Measurements from ENCODE around the gene PITPNC1. TPM values are rescaled to one million over a fixed set of nuclear protein-coding genes. Genes with fewer than 3 reads are reported as not detected.

PITPNC1 gene
- total and polyA plus RNA-seq, 11 donors = 7.0 to 20.8 (median 11.3) TPM

GRCh38 chr17:67487506-67487905 lies 110.4 kb downstream of the PITPNC1 start:
- H3K9me3 ChIP-seq = no peaks in the 10 kb centered on the region
- 86 to 91% (median 87%) methylated on average over 7 of the region's 7 CpGs for WGBS, 4 donors
- ATAC-seq = no peak
- no peaks in the 10 kb centered on the region for H3K27me3 ChIP-seq
- TF ChIP-seq, protein P1, sequence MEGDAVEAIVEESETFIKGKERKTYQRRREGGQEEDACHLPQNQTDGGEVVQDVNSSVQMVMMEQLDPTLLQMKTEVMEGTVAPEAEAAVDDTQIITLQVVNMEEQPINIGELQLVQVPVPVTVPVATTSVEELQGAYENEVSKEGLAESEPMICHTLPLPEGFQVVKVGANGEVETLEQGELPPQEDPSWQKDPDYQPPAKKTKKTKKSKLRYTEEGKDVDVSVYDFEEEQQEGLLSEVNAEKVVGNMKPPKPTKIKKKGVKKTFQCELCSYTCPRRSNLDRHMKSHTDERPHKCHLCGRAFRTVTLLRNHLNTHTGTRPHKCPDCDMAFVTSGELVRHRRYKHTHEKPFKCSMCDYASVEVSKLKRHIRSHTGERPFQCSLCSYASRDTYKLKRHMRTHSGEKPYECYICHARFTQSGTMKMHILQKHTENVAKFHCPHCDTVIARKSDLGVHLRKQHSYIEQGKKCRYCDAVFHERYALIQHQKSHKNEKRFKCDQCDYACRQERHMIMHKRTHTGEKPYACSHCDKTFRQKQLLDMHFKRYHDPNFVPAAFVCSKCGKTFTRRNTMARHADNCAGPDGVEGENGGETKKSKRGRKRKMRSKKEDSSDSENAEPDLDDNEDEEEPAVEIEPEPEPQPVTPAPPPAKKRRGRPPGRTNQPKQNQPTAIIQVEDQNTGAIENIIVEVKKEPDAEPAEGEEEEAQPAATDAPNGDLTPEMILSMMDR (IDR thresholded peaks at IDR 0.05) = no peak
- TF ChIP-seq POLR2A (IDR thresholded peaks at IDR 0.05) = no peak
- H3K4me1 ChIP-seq = peaks cover 0 to 43% (median 29%) of the 10 kb centered on the region in 12 donors
- H3K36me3 ChIP-seq = no peaks in the 10 kb centered on the region
- H3K4me3 ChIP-seq = no peak overlapping the region
- DNase-seq = no peak
- peak overlapping the region in 2 of 12 donors; percentile 24 to 32 for H3K27ac ChIP-seq
- intact Hi-C loops (cut with DNase I) = no loop called here

- intact Hi-C loops (cut with DNase I) = no loop called here
- H3K27me3 ChIP-seq = no peaks in the 10 kb centered on the region
- DNase-seq (peak in 3 of 5 donors; percentile 43 to 58 (median 52)), ATAC-seq (peak in 2 of 4 donors; percentile 23 to 47)
- H3K4me1 ChIP-seq = peaks cover 0 to 46% (median 33%) of the 10 kb centered on the region in 12 donors
- no peaks in the 10 kb centered on the region for H3K36me3 ChIP-seq
- WGBS, 4 donors = 40 to 50% (median 45%) methylated on average over 12 of the region's 12 CpGs
- no peak overlapping the region for H3K4me3 ChIP-seq
- no peaks in the 10 kb centered on the region for H3K9me3 ChIP-seq
- TF ChIP-seq, protein P1 (IDR thresholded peaks at IDR 0.05) = no peak
- TF ChIP-seq POLR2A (IDR thresholded peaks at IDR 0.05) = no peak
- H3K27ac ChIP-seq = peak overlapping the region in 2 of 12 donors; percentile 25 to 32
Measured at GRCh38 chr17:67488161-67488560, 111.1 kb downstream of the PITPNC1 start.

GRCh38 chr17:67488768-67489167 lies 111.7 kb downstream of the PITPNC1 start:
- TF ChIP-seq, protein P1 (IDR thresholded peaks at IDR 0.05) = no peak
- 94 to 99% (median 96%) methylated on average over 4 of the region's 4 CpGs for WGBS, 4 donors
- no peaks in the 10 kb centered on the region for H3K9me3 ChIP-seq
- ATAC-seq = no peak
- DNase-seq = no peak
- H3K36me3 ChIP-seq = no peaks in the 10 kb centered on the region
- no peak overlapping the region for H3K4me3 ChIP-seq
- no peaks in the 10 kb centered on the region for H3K27me3 ChIP-seq
- H3K4me1 ChIP-seq = peaks cover 0 to 52% (median 38%) of the 10 kb centered on the region in 12 donors
- peak overlapping the region in 1 of 12 donors; percentile 32 for H3K27ac ChIP-seq
- intact Hi-C loops (cut with DNase I) = no loop called here

DNA sequence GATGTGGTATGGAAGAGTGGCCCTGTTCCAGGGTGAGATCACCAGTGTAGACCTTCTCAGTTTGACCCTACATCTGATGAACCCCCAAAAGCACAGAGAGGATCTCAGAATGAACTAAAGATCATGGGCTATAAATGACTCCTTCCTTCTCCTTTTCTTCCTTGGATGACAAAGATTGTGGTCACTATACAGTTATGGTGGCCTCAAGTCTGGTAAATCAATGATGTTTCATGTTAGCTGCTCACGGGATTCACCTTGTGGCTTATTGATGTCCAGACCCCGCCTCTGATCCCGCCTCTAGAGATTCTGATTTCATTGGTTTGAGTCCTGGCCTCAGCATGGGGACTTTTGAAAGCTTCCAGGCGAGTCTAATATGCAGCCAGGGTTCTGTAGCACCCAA lies 112.2 kb downstream of the PITPNC1 start:
- DNase-seq (no peak), ATAC-seq (no peak)
- H3K36me3 ChIP-seq = no peaks in the 10 kb centered on the region
- no peaks in the 10 kb centered on the region for H3K27me3 ChIP-seq
- 83 to 99% (median 95%) methylated on average over 4 of the region's 4 CpGs for WGBS, 4 donors
- intact Hi-C loops (cut with DNase I) = no loop called here
- no peak for TF ChIP-seq POLR2A (IDR thresholded peaks at IDR 0.05)
- TF ChIP-seq, protein P1 (IDR thresholded peaks at IDR 0.05) = no peak
- peaks cover 0 to 55% (median 38%) of the 10 kb centered on the region in 12 donors for H3K4me1 ChIP-seq
- no peaks in the 10 kb centered on the region for H3K9me3 ChIP-seq
- no peak overlapping the region for H3K4me3 ChIP-seq
- H3K27ac ChIP-seq = peak overlapping the region in 2 of 12 donors; percentile 32 to 80
